Sigmoid colon (tissue), 7 donors: Measurements from ENCODE around the gene SDK2. TPM values are rescaled to one million over a fixed set of nuclear protein-coding genes. Genes with fewer than 3 reads are reported as not detected.

Source experiments
- DNase-seq: peaks from one replicate; pipeline ENCODE4 v3.0.0-alpha.2; 2019
- H3K27ac ChIP-seq, 4 donors: fragments of 200-600 bp; sonication (generic); one replicate each; pipeline ENCODE4 v1.5.1; 2016 to 2019; ENCODE audit warnings: mild to moderate bottlenecking in 1 of 4
- H3K27me3 ChIP-seq, 3 donors: fragments of 200-600 bp; sonication (generic); one replicate each; pipeline ENCODE4 v1.5.1; 2019; ENCODE audit warnings: mild to moderate bottlenecking in 1 of 3
- H3K36me3 ChIP-seq, 4 donors: fragments of 200-600 bp; sonication (generic); one replicate each; pipeline ENCODE4 v1.5.1; 2016 to 2019
- H3K4me1 ChIP-seq, 4 donors: fragments of 200-600 bp; sonication (generic); one replicate each; pipeline ENCODE4 v1.5.1; 2017 to 2019
- H3K4me3 ChIP-seq, 4 donors: fragments of 200-600 bp; sonication (generic); one replicate each; pipeline ENCODE4 v1.5.1; 2017 to 2019; ENCODE audit warnings: mild to moderate bottlenecking in 2 of 4, moderate library complexity in 1 of 4
- H3K9me3 ChIP-seq, 4 donors: fragments of 200-600 bp in 3 of 4; sonication (generic) in 3 of 4; one replicate each; pipeline versions ENCODE4 v1.5.1 to v1.6.1; 2013 to 2019
- CTCF ChIP-seq, 4 experiments: fragments of 450-650 bp in 3 of 4; fragments of 200-600 bp in 1 of 4; IDR thresholded peaks; one replicate each; pipeline ENCODE4 v1.5.1; 2016 to 2019; ENCODE audit warnings: antibody characterized with exemption in 4 of 4, mild to moderate bottlenecking in 3 of 4, moderate library complexity in 2 of 4
- EP300 ChIP-seq, 4 donors: sonication (generic); formaldehyde crosslinking; IDR thresholded peaks; one replicate each; pipeline ENCODE4 v1.6.1; 2017; ENCODE audit warnings: antibody characterized with exemption in 4 of 4
- POLR2A ChIP-seq, 2 donors: fragments of 450-650 bp; IDR thresholded peaks; one replicate each; pipeline ENCODE4 v1.6.1; 2016; ENCODE audit warnings: antibody characterized with exemption in 2 of 2, mild to moderate bottlenecking in 2 of 2, moderate library complexity in 2 of 2
- POLR2AphosphoS5 ChIP-seq, 4 donors: sonication (generic); formaldehyde crosslinking; IDR thresholded peaks; one replicate each; pipeline ENCODE4 v1.6.1; 2017; ENCODE audit warnings: antibody characterized with exemption in 4 of 4
- WGBS, 2 donors: extraction: QIAGEN DNeasy Blood & Tissue Kit; methylation state at CpG; one replicate each; pipeline ENCODE4 v1.1.7; 2013; 5-methylcytosine and 5-hydroxymethylcytosine counted together
- intact Hi-C: fragments of 100-400 bp; cut with DNase I; formaldehyde crosslinking; loops from one replicate; pipeline ENCODE4 v1.15.1; 2023
- polyA plus RNA-seq, 3 donors: library from polyadenylated mRNA; stranded (reverse); fragments of 200-250 nt; gene quantifications; one replicate each; pipeline ENCODE4 v1.2.3, GENCODE V29; 2013
- total RNA-seq, 4 donors: library from RNA; depleted of rRNA; stranded (reverse); fragments of >200 nt; gene quantifications; one replicate each; pipeline ENCODE4 v1.1.0, GENCODE V29; 2016
- donor health status: healthy with polysubstance abuse.
- donor health status: Bipolar disorder and iron deficiency.
- donor health status: healthy.

SDK2 gene
- total and polyA plus RNA-seq, 7 donors, result under 0.01 to 1.9 (median 0.71) TPM

DNA sequence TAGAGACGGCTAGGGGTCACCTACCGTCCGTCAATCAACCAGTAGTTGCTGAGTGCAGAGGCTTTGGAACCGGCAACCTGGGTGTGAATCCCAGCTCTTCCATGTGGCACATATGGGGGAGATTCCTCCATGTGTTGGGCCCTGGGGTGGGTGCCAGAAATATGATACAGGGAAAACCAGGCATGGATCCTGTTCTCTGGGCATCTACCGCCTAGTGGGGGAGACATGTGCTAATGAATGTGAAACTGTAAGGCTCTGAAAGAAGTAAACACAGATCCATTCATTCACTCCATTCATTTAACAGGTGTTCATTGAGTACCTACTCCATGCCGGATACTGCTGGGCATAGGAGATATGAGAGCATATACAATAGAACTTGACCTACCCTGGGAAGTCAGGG is 39.5 kb upstream of the SDK2 start:
- Histone ChIP-seq H3K9me3 (no peaks in the 10 kb centered on the region), H3K4me3 (no peak overlapping the region), H3K4me1 (no peaks in the 10 kb centered on the region), H3K36me3 (no peaks in the 10 kb centered on the region), H3K27me3 (no peaks in the 10 kb centered on the region), H3K27ac (no peak overlapping the region)
- no peak for DNase-seq
- TF ChIP-seq CTCF (IDR thresholded peaks at IDR 0.05), result no peak
- no peak for TF ChIP-seq POLR2AphosphoS5 (IDR thresholded peaks at IDR 0.05)
- TF ChIP-seq EP300 (IDR thresholded peaks at IDR 0.05), result no peak
- TF ChIP-seq POLR2A (IDR thresholded peaks at IDR 0.05), result no peak
- WGBS, 2 donors, result 87 to 95% methylated on average over 6 of the region's 6 CpGs
- intact Hi-C loops, result no loop called here

GRCh38 chr17:73681946-73682345 is 37.7 kb upstream of the SDK2 start:
- TF ChIP-seq EP300 (IDR thresholded peaks at IDR 0.05) (no peak), POLR2A (IDR thresholded peaks at IDR 0.05) (no peak), CTCF (IDR thresholded peaks at IDR 0.05) (no peak), POLR2AphosphoS5 (IDR thresholded peaks at IDR 0.05) (no peak)

GRCh38 chr17:73679476-73679875 is 35.2 kb upstream of the SDK2 start:
- no peaks in the 10 kb centered on the region for H3K4me1 ChIP-seq
- no peak for DNase-seq
- no peaks in the 10 kb centered on the region for H3K36me3 ChIP-seq
- 78 to 83% methylated on average over 4 of the region's 4 CpGs for WGBS, 2 donors
- peaks cover 0 to 5% (median 0%) of the 10 kb centered on the region in 3 donors for H3K27me3 ChIP-seq
- H3K27ac ChIP-seq, result no peak overlapping the region
- TF ChIP-seq EP300 (IDR thresholded peaks at IDR 0.05), result no peak
- no peak for TF ChIP-seq POLR2AphosphoS5 (IDR thresholded peaks at IDR 0.05)
- TF ChIP-seq CTCF (IDR thresholded peaks at IDR 0.05), result no peak
- TF ChIP-seq POLR2A (IDR thresholded peaks at IDR 0.05), result no peak
- intact Hi-C loops, result no loop called here
- no peaks in the 10 kb centered on the region for H3K9me3 ChIP-seq
- no peak overlapping the region for H3K4me3 ChIP-seq

More at GRCh38 chr17:73681946-73682345, 37.7 kb upstream of the SDK2 start:
- no peaks in the 10 kb centered on the region for H3K4me1 ChIP-seq
- WGBS, 2 donors, result 91 to 96% methylated on average over 1 of the region's 1 CpG
- H3K36me3 ChIP-seq, result no peaks in the 10 kb centered on the region
- no peak for DNase-seq
- no peak overlapping the region for H3K27ac ChIP-seq
- intact Hi-C loops, result no loop called here
- H3K4me3 ChIP-seq, result no peak overlapping the region
- H3K27me3 ChIP-seq, result peaks cover 0 to 5% (median 0%) of the 10 kb centered on the region in 3 donors
- no peaks in the 10 kb centered on the region for H3K9me3 ChIP-seq

DNA sequence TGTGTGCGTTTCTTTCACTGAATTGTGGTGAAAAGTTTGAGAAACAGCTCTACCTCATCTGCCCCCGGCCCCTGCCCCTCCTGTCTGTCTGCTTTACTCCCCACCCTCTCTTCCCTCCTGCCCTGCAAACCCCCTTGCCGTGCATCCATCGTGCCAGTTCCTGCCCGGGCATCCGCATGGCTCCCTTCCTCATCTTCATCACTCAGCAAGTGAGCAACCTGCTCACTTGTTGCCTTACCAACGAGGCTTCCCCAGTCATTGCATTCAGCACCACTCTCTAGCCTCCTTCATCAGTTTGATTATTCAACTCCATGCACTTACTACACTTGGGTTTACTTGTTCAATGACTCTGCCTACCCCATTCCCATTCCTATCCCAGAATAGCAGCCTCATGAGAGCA is 34.8 kb upstream of the SDK2 start:
- no peaks in the 10 kb centered on the region for H3K9me3 ChIP-seq
- H3K4me3 ChIP-seq, result no peak overlapping the region
- 82 to 83% methylated on average over 7 of the region's 7 CpGs for WGBS, 2 donors
- H3K36me3 ChIP-seq, result no peaks in the 10 kb centered on the region
- no peaks in the 10 kb centered on the region for H3K4me1 ChIP-seq
- intact Hi-C loops, result no loop called here
- H3K27ac ChIP-seq, result no peak overlapping the region
- H3K27me3 ChIP-seq, result peaks cover 0 to 5% (median 0%) of the 10 kb centered on the region in 3 donors
- DNase-seq, result no peak
- TF ChIP-seq CTCF (IDR thresholded peaks at IDR 0.05) (no peak), EP300 (IDR thresholded peaks at IDR 0.05) (no peak)

- peaks cover 0 to 5% (median 4%) of the 10 kb centered on the region in 4 donors for H3K9me3 ChIP-seq
- no peaks in the 10 kb centered on the region for H3K4me1 ChIP-seq
- intact Hi-C loops, result no loop called here
- peaks cover 0 to 25% (median 6%) of the 10 kb centered on the region in 3 donors for H3K27me3 ChIP-seq
- 82 to 93% methylated on average over 3 of the region's 3 CpGs for WGBS, 2 donors
- DNase-seq, result no peak
- no peak for TF ChIP-seq CTCF (IDR thresholded peaks at IDR 0.05)
- TF ChIP-seq POLR2A (IDR thresholded peaks at IDR 0.05), result no peak
- no peak for TF ChIP-seq POLR2AphosphoS5 (IDR thresholded peaks at IDR 0.05)
- TF ChIP-seq EP300 (IDR thresholded peaks at IDR 0.05), result no peak
- no peak overlapping the region for H3K4me3 ChIP-seq
- no peak overlapping the region for H3K27ac ChIP-seq
- H3K36me3 ChIP-seq, result no peaks in the 10 kb centered on the region
Observed at GRCh38 chr17:73669771-73670170, 25.5 kb upstream of the SDK2 start.
